ENCODE results near the gene HORMAD1. TPM values are rescaled to one million over a fixed set of nuclear protein-coding genes. Genes with fewer than 3 reads are reported as not detected.

HORMAD1 gene
- total and polyA plus RNA-seq, 2 of the 8 experiments (the other 6 are each of a cell fraction or from before 2014, with no cell fraction given) = not detected

DNA sequence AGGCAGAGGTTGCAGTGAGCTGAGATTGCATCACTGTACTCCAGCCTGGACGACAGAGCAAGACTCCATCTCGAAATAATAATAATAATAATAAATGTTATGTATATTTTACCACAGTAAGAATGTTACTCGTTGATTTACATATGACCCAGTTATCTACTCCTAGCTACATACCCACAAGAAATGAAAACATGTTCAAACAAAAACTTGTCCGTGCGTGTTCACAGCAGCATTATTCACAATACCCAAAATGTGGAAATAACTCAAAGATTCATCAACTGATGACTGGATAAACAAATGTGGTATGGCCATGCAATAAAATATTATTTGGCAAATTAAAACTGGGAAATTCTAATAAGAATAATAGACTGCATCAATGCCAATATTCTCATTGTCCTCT lies 59.5 kb downstream of the HORMAD1 start (continued):
- TF ChIP-seq EZH2 (IDR thresholded peaks at IDR 0.05; ENCODE audit: low read depth, low read length, severe bottlenecking) (no peak), CEBPB (IDR thresholded peaks at IDR 0.05; ENCODE audit: low read depth, low read length) (no peak), EGR1 (IDR thresholded peaks at IDR 0.05; ENCODE audit: borderline replicate concordance, low read depth, low read length) (no peak), MAFK (IDR thresholded peaks at IDR 0.05; ENCODE audit: low read depth, low read length) (no peak), SAP30 (IDR thresholded peaks at IDR 0.05; ENCODE audit: insufficient read depth, insufficient replicate concordance, low read length) (no peak), RAD21 (IDR thresholded peaks at IDR 0.05 in 1 of 2, conservative IDR thresholded peaks at IDR 0.05 in 1 of 2; ENCODE audit: low read depth in 2 of 2, low read length in 2 of 2) (no peak), CBX8 (IDR thresholded peaks at IDR 0.05; ENCODE audit: borderline replicate concordance, low read depth, low read length) (no peak)

Data from H1 (cell line).